ENCODE data around the gene RPL22. TPM values are rescaled to one million over a fixed set of nuclear protein-coding genes. Genes with fewer than 3 reads are reported as not detected.

Gene RPL22
- total RNA-seq, 1 experiment from 2014 or later: 441 TPM

DNA sequence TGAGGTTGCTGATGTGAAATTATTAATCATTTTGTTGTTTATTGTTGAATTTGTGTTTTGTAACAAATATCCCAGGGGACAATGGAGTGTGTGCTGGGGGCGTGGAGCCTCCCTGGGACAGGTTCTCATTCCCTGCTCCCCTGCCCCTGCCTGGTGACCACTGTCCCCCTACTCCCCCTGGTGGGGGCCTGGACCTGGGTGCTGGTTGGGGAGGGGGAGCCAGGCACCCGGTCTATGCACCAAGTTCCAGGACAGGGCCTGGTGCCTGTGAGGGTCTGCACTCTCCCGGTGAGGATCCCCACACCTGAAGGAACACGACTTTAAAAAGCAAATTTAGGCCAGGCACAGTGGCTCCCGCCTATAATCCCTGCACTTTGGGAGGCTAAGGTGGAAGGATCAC lies 61.6 kb downstream of the RPL22 start:
- TF ChIP-seq, protein P1, sequence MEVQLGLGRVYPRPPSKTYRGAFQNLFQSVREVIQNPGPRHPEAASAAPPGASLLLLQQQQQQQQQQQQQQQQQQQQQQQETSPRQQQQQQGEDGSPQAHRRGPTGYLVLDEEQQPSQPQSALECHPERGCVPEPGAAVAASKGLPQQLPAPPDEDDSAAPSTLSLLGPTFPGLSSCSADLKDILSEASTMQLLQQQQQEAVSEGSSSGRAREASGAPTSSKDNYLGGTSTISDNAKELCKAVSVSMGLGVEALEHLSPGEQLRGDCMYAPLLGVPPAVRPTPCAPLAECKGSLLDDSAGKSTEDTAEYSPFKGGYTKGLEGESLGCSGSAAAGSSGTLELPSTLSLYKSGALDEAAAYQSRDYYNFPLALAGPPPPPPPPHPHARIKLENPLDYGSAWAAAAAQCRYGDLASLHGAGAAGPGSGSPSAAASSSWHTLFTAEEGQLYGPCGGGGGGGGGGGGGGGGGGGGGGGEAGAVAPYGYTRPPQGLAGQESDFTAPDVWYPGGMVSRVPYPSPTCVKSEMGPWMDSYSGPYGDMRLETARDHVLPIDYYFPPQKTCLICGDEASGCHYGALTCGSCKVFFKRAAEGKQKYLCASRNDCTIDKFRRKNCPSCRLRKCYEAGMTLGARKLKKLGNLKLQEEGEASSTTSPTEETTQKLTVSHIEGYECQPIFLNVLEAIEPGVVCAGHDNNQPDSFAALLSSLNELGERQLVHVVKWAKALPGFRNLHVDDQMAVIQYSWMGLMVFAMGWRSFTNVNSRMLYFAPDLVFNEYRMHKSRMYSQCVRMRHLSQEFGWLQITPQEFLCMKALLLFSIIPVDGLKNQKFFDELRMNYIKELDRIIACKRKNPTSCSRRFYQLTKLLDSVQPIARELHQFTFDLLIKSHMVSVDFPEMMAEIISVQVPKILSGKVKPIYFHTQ (CRISPR knock-in tag; IDR thresholded peaks at IDR 0.05): no peak
- no peak for TF ChIP-seq PRRX2 (CRISPR knock-in tag; IDR thresholded peaks at IDR 0.05)
- TF ChIP-seq ESRRA (CRISPR knock-in tag; IDR thresholded peaks at IDR 0.05; ENCODE audit: borderline replicate concordance): no peak
- TF ChIP-seq, protein P2, sequence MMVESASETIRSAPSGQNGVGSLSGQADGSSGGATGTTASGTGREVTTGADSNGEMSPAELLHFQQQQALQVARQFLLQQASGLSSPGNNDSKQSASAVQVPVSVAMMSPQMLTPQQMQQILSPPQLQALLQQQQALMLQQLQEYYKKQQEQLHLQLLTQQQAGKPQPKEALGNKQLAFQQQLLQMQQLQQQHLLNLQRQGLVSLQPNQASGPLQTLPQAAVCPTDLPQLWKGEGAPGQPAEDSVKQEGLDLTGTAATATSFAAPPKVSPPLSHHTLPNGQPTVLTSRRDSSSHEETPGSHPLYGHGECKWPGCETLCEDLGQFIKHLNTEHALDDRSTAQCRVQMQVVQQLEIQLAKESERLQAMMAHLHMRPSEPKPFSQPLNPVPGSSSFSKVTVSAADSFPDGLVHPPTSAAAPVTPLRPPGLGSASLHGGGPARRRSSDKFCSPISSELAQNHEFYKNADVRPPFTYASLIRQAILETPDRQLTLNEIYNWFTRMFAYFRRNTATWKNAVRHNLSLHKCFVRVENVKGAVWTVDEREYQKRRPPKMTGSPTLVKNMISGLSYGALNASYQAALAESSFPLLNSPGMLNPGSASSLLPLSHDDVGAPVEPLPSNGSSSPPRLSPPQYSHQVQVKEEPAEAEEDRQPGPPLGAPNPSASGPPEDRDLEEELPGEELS (CRISPR knock-in tag; IDR thresholded peaks at IDR 0.05): no peak
- no peak for TF ChIP-seq MYBL2 (CRISPR knock-in tag; IDR thresholded peaks at IDR 0.05)
- TF ChIP-seq, protein P3, sequence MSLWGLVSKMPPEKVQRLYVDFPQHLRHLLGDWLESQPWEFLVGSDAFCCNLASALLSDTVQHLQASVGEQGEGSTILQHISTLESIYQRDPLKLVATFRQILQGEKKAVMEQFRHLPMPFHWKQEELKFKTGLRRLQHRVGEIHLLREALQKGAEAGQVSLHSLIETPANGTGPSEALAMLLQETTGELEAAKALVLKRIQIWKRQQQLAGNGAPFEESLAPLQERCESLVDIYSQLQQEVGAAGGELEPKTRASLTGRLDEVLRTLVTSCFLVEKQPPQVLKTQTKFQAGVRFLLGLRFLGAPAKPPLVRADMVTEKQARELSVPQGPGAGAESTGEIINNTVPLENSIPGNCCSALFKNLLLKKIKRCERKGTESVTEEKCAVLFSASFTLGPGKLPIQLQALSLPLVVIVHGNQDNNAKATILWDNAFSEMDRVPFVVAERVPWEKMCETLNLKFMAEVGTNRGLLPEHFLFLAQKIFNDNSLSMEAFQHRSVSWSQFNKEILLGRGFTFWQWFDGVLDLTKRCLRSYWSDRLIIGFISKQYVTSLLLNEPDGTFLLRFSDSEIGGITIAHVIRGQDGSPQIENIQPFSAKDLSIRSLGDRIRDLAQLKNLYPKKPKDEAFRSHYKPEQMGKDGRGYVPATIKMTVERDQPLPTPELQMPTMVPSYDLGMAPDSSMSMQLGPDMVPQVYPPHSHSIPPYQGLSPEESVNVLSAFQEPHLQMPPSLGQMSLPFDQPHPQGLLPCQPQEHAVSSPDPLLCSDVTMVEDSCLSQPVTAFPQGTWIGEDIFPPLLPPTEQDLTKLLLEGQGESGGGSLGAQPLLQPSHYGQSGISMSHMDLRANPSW (CRISPR knock-in tag; conservative IDR thresholded peaks at IDR 0.05; ENCODE audit: low read depth): no peak
- TF ChIP-seq ETV6 (CRISPR knock-in tag; IDR thresholded peaks at IDR 0.05): no peak
- TF ChIP-seq TEAD4 (CRISPR knock-in tag; IDR thresholded peaks at IDR 0.05): no peak
- TF ChIP-seq ZNF219 (CRISPR knock-in tag; IDR thresholded peaks at IDR 0.05; ENCODE audit: borderline replicate concordance): no peak
- Mint-ChIP-seq H3K27ac (no peak overlapping the region), H3K4me1 (no peaks in the 10 kb centered on the region), H3K27me3 (ENCODE audit: low read depth) (no peaks in the 10 kb centered on the region), H3K9me3 (peaks cover under 1% of the 10 kb centered on the region; the same call in 1 of the 2 replicates), H3K36me3 (no peaks in the 10 kb centered on the region), H3K4me3 (no peak overlapping the region)
- peak; percentile 37; the same call in 1 of the 2 replicates for ATAC-seq
- DNase-seq (ENCODE audit: low spot score): peak; percentile 26
- CTCF ChIA-PET: interaction anchor here (1.1 to 1.9 kb wide), 5 partner anchors 29 to 144 kb away, joined by 3 to 10 read pairs (median 7); no protein-coding TSS in a partner anchor
- POLR2A ChIA-PET: interaction anchor here (0.7 kb wide), 1 partner anchor 10 kb away, joined by 3 read pairs; no protein-coding TSS in a partner anchor

DNA sequence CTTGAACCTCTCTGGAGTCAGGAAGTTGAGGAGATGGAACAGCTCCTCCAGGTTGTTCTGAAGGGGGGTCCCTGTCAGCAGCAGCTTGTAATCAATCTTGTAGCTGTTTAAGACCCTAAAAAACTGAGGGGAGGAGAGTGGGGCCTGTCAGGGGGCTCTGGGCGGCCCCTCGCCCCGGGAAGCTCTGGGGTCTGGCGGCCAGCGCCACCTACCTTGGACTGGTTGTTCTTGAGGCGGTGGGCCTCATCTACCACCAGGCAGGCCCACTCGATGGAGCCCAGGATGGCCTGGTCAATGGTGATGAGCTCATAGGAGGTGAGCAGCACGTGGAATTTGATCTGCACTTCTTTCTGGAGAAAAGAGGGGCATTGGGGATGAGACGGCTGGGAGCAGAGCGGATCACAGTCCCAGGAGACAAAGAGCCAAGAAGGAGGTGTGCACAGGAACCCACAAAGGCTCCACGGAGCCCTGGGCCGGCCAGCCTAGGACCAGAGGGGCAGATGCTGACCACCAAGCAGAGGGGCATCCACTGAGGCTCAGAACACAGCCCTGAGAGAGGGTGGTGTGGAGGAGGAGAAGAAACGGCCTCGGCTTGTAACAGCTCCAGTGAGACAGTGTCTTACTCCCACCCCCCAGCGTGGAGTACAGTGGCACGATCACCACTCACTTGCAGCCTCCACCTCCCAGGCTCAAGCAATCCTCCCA lies 62.7 kb downstream of the RPL22 start:
- DNase-seq (ENCODE audit: low spot score): peak; percentile 1
- peaks cover 10% of the 10 kb centered on the region for H3K9me3 Mint-ChIP-seq
- no peak overlapping the region for H3K27ac Mint-ChIP-seq
- CTCF ChIA-PET: interaction anchor here (0.6 to 1.9 kb wide), 10 partner anchors 8 to 143 kb away, joined by 3 to 10 read pairs (median 4); no protein-coding TSS in a partner anchor
- POLR2A ChIA-PET: no interaction called here
- H3K36me3 Mint-ChIP-seq: no peaks in the 10 kb centered on the region
- ATAC-seq: no peak
- TF ChIP-seq CREB1 (CRISPR knock-in tag; IDR thresholded peaks at IDR 0.05) (no peak), ZNF232 (CRISPR knock-in tag; IDR thresholded peaks at IDR 0.05) (no peak), HMGA2 (CRISPR knock-in tag; IDR thresholded peaks at IDR 0.05) (no peak), ZNF396 (CRISPR knock-in tag; IDR thresholded peaks at IDR 0.05; ENCODE audit: borderline replicate concordance) (no peak), SMAD3 (CRISPR knock-in tag; IDR thresholded peaks at IDR 0.05; ENCODE audit: borderline replicate concordance) (no peak), MXD4 (CRISPR knock-in tag; IDR thresholded peaks at IDR 0.05; ENCODE audit: borderline replicate concordance) (no peak)
- TF ChIP-seq, protein P4, sequence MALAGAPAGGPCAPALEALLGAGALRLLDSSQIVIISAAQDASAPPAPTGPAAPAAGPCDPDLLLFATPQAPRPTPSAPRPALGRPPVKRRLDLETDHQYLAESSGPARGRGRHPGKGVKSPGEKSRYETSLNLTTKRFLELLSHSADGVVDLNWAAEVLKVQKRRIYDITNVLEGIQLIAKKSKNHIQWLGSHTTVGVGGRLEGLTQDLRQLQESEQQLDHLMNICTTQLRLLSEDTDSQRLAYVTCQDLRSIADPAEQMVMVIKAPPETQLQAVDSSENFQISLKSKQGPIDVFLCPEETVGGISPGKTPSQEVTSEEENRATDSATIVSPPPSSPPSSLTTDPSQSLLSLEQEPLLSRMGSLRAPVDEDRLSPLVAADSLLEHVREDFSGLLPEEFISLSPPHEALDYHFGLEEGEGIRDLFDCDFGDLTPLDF (CRISPR knock-in tag; IDR thresholded peaks at IDR 0.05): no peak
- TF ChIP-seq, protein P5, sequence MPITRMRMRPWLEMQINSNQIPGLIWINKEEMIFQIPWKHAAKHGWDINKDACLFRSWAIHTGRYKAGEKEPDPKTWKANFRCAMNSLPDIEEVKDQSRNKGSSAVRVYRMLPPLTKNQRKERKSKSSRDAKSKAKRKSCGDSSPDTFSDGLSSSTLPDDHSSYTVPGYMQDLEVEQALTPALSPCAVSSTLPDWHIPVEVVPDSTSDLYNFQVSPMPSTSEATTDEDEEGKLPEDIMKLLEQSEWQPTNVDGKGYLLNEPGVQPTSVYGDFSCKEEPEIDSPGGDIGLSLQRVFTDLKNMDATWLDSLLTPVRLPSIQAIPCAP (CRISPR knock-in tag; IDR thresholded peaks at IDR 0.05): no peak
- H3K4me1 Mint-ChIP-seq: no peaks in the 10 kb centered on the region
- peaks cover 2% of the 10 kb centered on the region; the same call in 1 of the 2 replicates for H3K27me3 Mint-ChIP-seq (ENCODE audit: low read depth)
- no peak overlapping the region for H3K4me3 Mint-ChIP-seq
